Activated CD4-positive, alpha-beta T cell treated with anti-CD3 and anti-CD28 coated beads, Interleukin-2, amount 50 U/mL, for 1 hour (primary cell): ENCODE data around the gene CD164L2.

Experiments used
- DNase-seq: peaks from one replicate; pipeline ENCODE4 v3.0.0-alpha.2; 2020

Gene CD164L2

GRCh38 chr1:27361044-27361402 lies 22.1 kb downstream of the CD164L2 start:
- DNase-seq, result no peak

- peak; percentile 48 for DNase-seq
Observed at GRCh38 chr1:27360159-27361043, 22.7 kb downstream of the CD164L2 start.

GRCh38 chr1:27359822-27360158 lies 23.3 kb downstream of the CD164L2 start:
- DNase-seq, result no peak

GRCh38 chr1:27358928-27359313 lies 24.2 kb downstream of the CD164L2 start:
- no peak for DNase-seq

- DNase-seq, result no peak
Observed at GRCh38 chr1:27358038-27358927, 24.9 kb downstream of the CD164L2 start.

GRCh38 chr1:27357281-27358037 lies 25.7 kb downstream of the CD164L2 start:
- DNase-seq, result peak; percentile 81

GRCh38 chr1:27356619-27357280 lies 26.4 kb downstream of the CD164L2 start:
- DNase-seq, result peak; percentile 33

- DNase-seq, result no peak
Observed at GRCh38 chr1:27356277-27356618, 26.9 kb downstream of the CD164L2 start.

GRCh38 chr1:27355683-27356082 lies 27.4 kb downstream of the CD164L2 start:
- no peak for DNase-seq

- no peak for DNase-seq
Observed at GRCh38 chr1:27353629-27354028, 29.5 kb downstream of the CD164L2 start.

- DNase-seq, result no peak
Observed at GRCh38 chr1:27353166-27353565, 30.0 kb downstream of the CD164L2 start.

GRCh38 chr1:27351541-27352107 lies 31.5 kb downstream of the CD164L2 start:
- no peak for DNase-seq

- DNase-seq, result no peak
Observed at GRCh38 chr1:27350663-27351540, 32.2 kb downstream of the CD164L2 start.

GRCh38 chr1:27349784-27350662 lies 33.1 kb downstream of the CD164L2 start:
- DNase-seq, result no peak

GRCh38 chr1:27348861-27349783 lies 34.0 kb downstream of the CD164L2 start:
- DNase-seq, result peak; percentile 36

- DNase-seq, result no peak
Observed at GRCh38 chr1:27346991-27347624, 36.0 kb downstream of the CD164L2 start.

GRCh38 chr1:27346357-27346756 lies 36.8 kb downstream of the CD164L2 start:
- DNase-seq, result no peak

- DNase-seq, result no peak
Observed at GRCh38 chr1:27345272-27345671, 37.9 kb downstream of the CD164L2 start.

- DNase-seq, result no peak
Observed at GRCh38 chr1:27343639-27344025, 39.5 kb downstream of the CD164L2 start.
